Measurements from ENCODE around the gene MAPKAP1.

GRCh38 chr9:125435776-125436612 is 271.0 kb downstream of the MAPKAP1 start:
- TF ChIP-seq CTCF (IDR thresholded peaks at IDR 0.05; ENCODE audit: insufficient read depth, low read length): no peak
- no peak for TF ChIP-seq SPI1 (IDR thresholded peaks at IDR 0.05; ENCODE audit: borderline replicate concordance, low read depth)
- no peak for TF ChIP-seq REST (IDR thresholded peaks at IDR 0.05; ENCODE audit: insufficient replicate concordance, low read depth)
- no peak for TF ChIP-seq GABPA (IDR thresholded peaks at IDR 0.05; ENCODE audit: low read depth)

Measured in HL-60 (cell line).